Aorta (tissue), 5 donors: ENCODE measurements around the gene GRIN3B. TPM values are rescaled to one million over a fixed set of nuclear protein-coding genes. Genes with fewer than 3 reads are reported as not detected.

ENCODE experiments used
- ATAC-seq: fragments of 200-7000 bp; cut with Tn5 transposase; one replicate; pipeline ENCODE4 v1.9.1; 2022; ENCODE audit warnings: moderate library complexity; ENCODE audit not compliant: low FRiP score
- DNase-seq, 2 donors: peaks; one replicate each; pipeline ENCODE4 v3.0.0-alpha.2; 2020
- H3K27ac ChIP-seq, 2 donors: one replicate each; pipeline ENCODE4 v1.5.1; 2013; ENCODE audit warnings: low read length in 2 of 2, mild to moderate bottlenecking in 2 of 2, moderate library complexity in 2 of 2, control low read depth in 1 of 2, inconsistent platforms in 1 of 2, low read depth in 1 of 2
- H3K27me3 ChIP-seq, 2 donors: one replicate each; pipeline ENCODE4 v1.6.1; 2013; ENCODE audit warnings: control low read depth in 1 of 2, low read length in 1 of 2, mild to moderate bottlenecking in 1 of 2, moderate library complexity in 1 of 2; ENCODE audit not compliant: insufficient read depth in 2 of 2, control insufficient read depth in 1 of 2
- H3K36me3 ChIP-seq, 2 donors: one replicate each; pipeline ENCODE4 v1.6.1; 2013; ENCODE audit warnings: control low read depth in 1 of 2, low read length in 1 of 2, mild to moderate bottlenecking in 1 of 2; ENCODE audit not compliant: insufficient read depth in 2 of 2, control insufficient read depth in 1 of 2
- H3K4me1 ChIP-seq, 2 donors: one replicate each; pipeline ENCODE4 v1.6.1; 2013; ENCODE audit warnings: low read length in 2 of 2, control low read depth in 1 of 2, mild to moderate bottlenecking in 1 of 2, moderate library complexity in 1 of 2; ENCODE audit not compliant: insufficient read depth in 2 of 2, control insufficient read depth in 1 of 2
- H3K4me3 ChIP-seq, 2 donors: one replicate each; pipeline ENCODE4 v1.5.1; 2013; ENCODE audit warnings: low read length in 2 of 2, control low read depth in 1 of 2, mild to moderate bottlenecking in 1 of 2
- H3K9me3 ChIP-seq: one replicate; pipeline ENCODE4 v1.6.1; 2013; ENCODE audit warnings: mild to moderate bottlenecking, low read length; ENCODE audit not compliant: control insufficient read depth
- WGBS, 2 donors: extraction: QIAGEN DNeasy Blood & Tissue Kit; methylation state at CpG; one replicate each; pipeline ENCODE4 v1.1.7; 2013; 5-methylcytosine and 5-hydroxymethylcytosine counted together
- intact Hi-C, 2 donors: fragments of 100-400 bp; cut with DNase I; formaldehyde crosslinking; loops; one replicate each; pipeline versions ENCODE4 v1.14.2 to v1.15.0; 2022
- polyA plus RNA-seq, 2 donors: library from polyadenylated mRNA; stranded (reverse); fragments of 200-250 nt; gene quantifications; one replicate each; pipeline ENCODE4 v1.2.3, GENCODE V29; 2013
- total RNA-seq, 2 donors: library from RNA; stranded (reverse); fragmentation: NEBNext Ultra II Directional; extraction: Animal tissue kit (Norgen Biotek cat#: 25700); gene quantifications; one replicate each; pipeline ENCODE4 v1.2.1, GENCODE V29; 2021
- donor health status: healthy with polysubstance abuse.
- donor health status: Bipolar disorder and iron deficiency.
- donor health status: DM: no; HTN: no; CAD: no.
- donor health status: DM: no; HTN: no; CAD: no.
- donor health status: DM: yes; HTN: yes; CAD: no.

Gene GRIN3B
- total and polyA plus RNA-seq, 4 donors, result 0.10 to 1.3 TPM; not detected in 2

GRCh38 chr19:1046836-1047695 is 46.8 kb downstream of the GRIN3B start:
- ATAC-seq, result no peak
- intact Hi-C loops, result no loop called here
- WGBS, 2 donors, result 93 to 94% methylated on average over 77 of the region's 77 CpGs

GRCh38 chr19:1047696-1048147 is 47.5 kb downstream of the GRIN3B start:
- Histone ChIP-seq H3K27ac (no peak overlapping the region), H3K4me1 (no peaks in the 10 kb centered on the region), H3K36me3 (no peaks in the 10 kb centered on the region), H3K9me3 (no peaks in the 10 kb centered on the region), H3K4me3 (no peak overlapping the region), H3K27me3 (no peaks in the 10 kb centered on the region)
- intact Hi-C loops, result no loop called here
- ATAC-seq (no peak), DNase-seq (no peak)
- WGBS, 2 donors, result 84 to 87% methylated on average over 18 to 20 of the region's 20 CpGs

More at GRCh38 chr19:1046836-1047695, 46.8 kb downstream of the GRIN3B start:
- peak in 1 of 2 donors; percentile 42 for DNase-seq
- Histone ChIP-seq H3K36me3 (no peaks in the 10 kb centered on the region), H3K27ac (no peak overlapping the region), H3K4me3 (no peak overlapping the region), H3K4me1 (no peaks in the 10 kb centered on the region), H3K9me3 (no peaks in the 10 kb centered on the region), H3K27me3 (no peaks in the 10 kb centered on the region)

- intact Hi-C loops, result no loop called here
- 91 to 93% methylated on average over 15 to 17 of the region's 17 CpGs for WGBS, 2 donors
- peak in 1 of 2 donors; percentile 45 for DNase-seq
- no peak overlapping the region for H3K4me3 ChIP-seq
- no peak for ATAC-seq
- no peaks in the 10 kb centered on the region for H3K4me1 ChIP-seq
- no peaks in the 10 kb centered on the region for H3K36me3 ChIP-seq
- H3K27ac ChIP-seq, result no peak overlapping the region
- no peaks in the 10 kb centered on the region for H3K9me3 ChIP-seq
- H3K27me3 ChIP-seq, result no peaks in the 10 kb centered on the region
These were observed 48.9 kb downstream of the GRIN3B start for GRCh38 chr19:1049106-1049505.

GRCh38 chr19:1049800-1050199 is 49.6 kb downstream of the GRIN3B start:
- Histone ChIP-seq H3K4me1 (no peaks in the 10 kb centered on the region), H3K36me3 (no peaks in the 10 kb centered on the region), H3K9me3 (no peaks in the 10 kb centered on the region), H3K4me3 (no peak overlapping the region), H3K27ac (no peak overlapping the region), H3K27me3 (no peaks in the 10 kb centered on the region)
- no peak for ATAC-seq
- intact Hi-C loops, result no loop called here
- WGBS, 2 donors, result 56 to 69% methylated on average over 10 to 11 of the region's 11 CpGs
- no peak for DNase-seq

GRCh38 chr19:1050989-1051788 is 51.0 kb downstream of the GRIN3B start:
- Histone ChIP-seq H3K4me3 (no peak overlapping the region), H3K4me1 (no peaks in the 10 kb centered on the region), H3K27me3 (no peaks in the 10 kb centered on the region), H3K27ac (no peak overlapping the region), H3K36me3 (no peaks in the 10 kb centered on the region), H3K9me3 (no peaks in the 10 kb centered on the region)
- DNase-seq (peak in 1 of 2 donors; percentile 70), ATAC-seq (no peak)
- intact Hi-C loops, result no loop called here
- WGBS, 2 donors, result 83 to 88% methylated on average over 31 of the region's 31 CpGs

- ATAC-seq (no peak), DNase-seq (peak in 1 of 2 donors; percentile 69)
- no peaks in the 10 kb centered on the region for H3K36me3 ChIP-seq
- no peaks in the 10 kb centered on the region for H3K4me1 ChIP-seq
- H3K27ac ChIP-seq, result no peak overlapping the region
- intact Hi-C loops, result no loop called here
- WGBS, 2 donors, result 86 to 90% methylated on average over 17 of the region's 17 CpGs
- no peak overlapping the region for H3K4me3 ChIP-seq
- no peaks in the 10 kb centered on the region for H3K9me3 ChIP-seq
- H3K27me3 ChIP-seq, result no peaks in the 10 kb centered on the region
These were observed 51.6 kb downstream of the GRIN3B start for GRCh38 chr19:1051791-1052190.

- Histone ChIP-seq H3K27ac (no peak overlapping the region), H3K36me3 (no peaks in the 10 kb centered on the region), H3K4me3 (no peak overlapping the region), H3K27me3 (no peaks in the 10 kb centered on the region), H3K4me1 (no peaks in the 10 kb centered on the region), H3K9me3 (peaks cover 5% of the 10 kb centered on the region)
- ATAC-seq (no peak), DNase-seq (no peak)
- WGBS, 2 donors, result 74 to 82% methylated on average over 2 to 5 of the region's 5 CpGs
- intact Hi-C loops, result no loop called here
These were observed 52.2 kb downstream of the GRIN3B start for GRCh38 chr19:1052349-1052975.

- intact Hi-C loops, result no loop called here
- Histone ChIP-seq H3K27me3 (no peaks in the 10 kb centered on the region), H3K27ac (no peak overlapping the region), H3K4me3 (no peak overlapping the region), H3K4me1 (no peaks in the 10 kb centered on the region), H3K9me3 (peaks cover 7% of the 10 kb centered on the region), H3K36me3 (no peaks in the 10 kb centered on the region)
- DNase-seq (peak in 1 of 2 donors; percentile 68), ATAC-seq (no peak)
- WGBS, 2 donors, result 91 to 92% methylated on average over 29 to 31 of the region's 31 CpGs
These were observed 53.2 kb downstream of the GRIN3B start for GRCh38 chr19:1053176-1054101.
